GDM1 (cell line): Measurements from ENCODE around the gene AARSD1.
"Not testable (repeated sequence)": the region's sequence is repeated elsewhere in the genome, so short reads cannot be mapped to it uniquely, and the experiment has no call there.

Source experiments
- DNase-seq: peaks from one replicate; lab custom pipeline; 2025; lab: John Stamatoyannopoulos, UW

AARSD1 gene

GRCh38 chr17:42980766-42981397 is 16.6 kb upstream of the AARSD1 start:
- DNase-seq, result peak; percentile 36

- DNase-seq, result peak; percentile 79
These were observed 16.1 kb upstream of the AARSD1 start, which contains the start of gene RUNDC1 for GRCh38 chr17:42980274-42980765. Gene RUNDC1 (plus strand): TSS chr17:42980565. CDS start chr17:42980577, 12 bp downstream.

GRCh38 chr17:42979511-42980273 is 15.4 kb upstream of the AARSD1 start, which contains the start of gene PTGES3L:
Gene PTGES3L (minus strand): TSS chr17:42980080. CDS start chr17:42980053, 27 bp downstream.
- DNase-seq, result peak; percentile 30

- DNase-seq, result not testable (repeated sequence)
These were observed 11.4 kb upstream of the AARSD1 start for GRCh38 chr17:42975701-42976100.

- no peak for DNase-seq
These were observed 11.0 kb upstream of the AARSD1 start for GRCh38 chr17:42975265-42975664.

- DNase-seq, result not testable (repeated sequence)
These were observed 9.1 kb upstream of the AARSD1 start for GRCh38 chr17:42973323-42973722.

- no peak for DNase-seq
These were observed 7.3 kb upstream of the AARSD1 start for GRCh38 chr17:42971589-42971988.

- DNase-seq, result no peak
These were observed 4.8 kb upstream of the AARSD1 start for GRCh38 chr17:42969001-42969581.

GRCh38 chr17:42967925-42968324 is 3.7 kb upstream of the AARSD1 start:
- no peak for DNase-seq

- no peak for DNase-seq
These were observed 10.6 kb downstream of the AARSD1 start for GRCh38 chr17:42953669-42954068.

GRCh38 chr17:42950044-42950783 is 14.0 kb downstream of the AARSD1 start:
- no peak for DNase-seq

GRCh38 chr17:42946812-42947211 is 17.4 kb downstream of the AARSD1 start:
- DNase-seq, result no peak

GRCh38 chr17:42944211-42944610 is 20.0 kb downstream of the AARSD1 start:
- DNase-seq, result no peak

- peak; percentile 53 for DNase-seq
These were observed 26.3 kb downstream of the AARSD1 start for GRCh38 chr17:42937712-42938596.

GRCh38 chr17:42929497-42929844 is 34.8 kb downstream of the AARSD1 start:
- no peak for DNase-seq

GRCh38 chr17:42928714-42929496 is 35.3 kb downstream of the AARSD1 start:
- DNase-seq, result peak; percentile 89

- peak; percentile 31 for DNase-seq
These were observed 39.4 kb downstream of the AARSD1 start for GRCh38 chr17:42924891-42925290.

GRCh38 chr17:42923472-42923871 is 40.8 kb downstream of the AARSD1 start:
- not testable (repeated sequence) for DNase-seq

GRCh38 chr17:42922294-42922693 is 42.0 kb downstream of the AARSD1 start:
- no peak for DNase-seq

- DNase-seq, result no peak
These were observed 43.3 kb downstream of the AARSD1 start for GRCh38 chr17:42920922-42921321.
